AG04450 (cell line): ENCODE results near the gene DPPA3. TPM values are rescaled to one million over a fixed set of nuclear protein-coding genes. Genes with fewer than 3 reads are reported as not detected.
"Not testable (repeated sequence)": the region's sequence is repeated elsewhere in the genome, so short reads cannot be mapped to it uniquely, and the experiment has no call there.

Experiments used
- CTCF ChIA-PET: fragments of 300-600, 350-600 bp; formaldehyde crosslinking; extraction: SDS; loops from one replicate; lab custom pipeline; 2022; ENCODE audit warnings: antibody characterized with exemption, inconsistent platforms; lab: Charles Lee
- POLR2A ChIA-PET: fragments of 350-600 bp; formaldehyde crosslinking; extraction: SDS; loops from one replicate; lab custom pipeline; 2021; ENCODE audit warnings: antibody characterized with exemption, inconsistent platforms; lab: Yijun Ruan, JAX
- DNase-seq: peaks from one replicate; pipeline ENCODE4 v3.0.0-alpha.2; 2011; ENCODE audit warnings: low read depth, low spot score
- H3K27ac ChIP-seq: one replicate; pipeline ENCODE4 v1.5.1; 2012; ENCODE audit warnings: low read depth, low read length, control low read depth
- H3K27me3 ChIP-seq: one replicate; pipeline ENCODE4 v1.6.0; 2012; ENCODE audit warnings: low read length; ENCODE audit not compliant: control insufficient read depth, insufficient read depth
- H3K4me3 ChIP-seq: 2 replicates; pipeline ENCODE4 v1.5.1; 2011; ENCODE audit warnings: mild to moderate bottlenecking, low read depth, low read length, control low read depth
- H3K9me3 ChIP-seq: 2 replicates; pipeline ENCODE4 v1.5.1; 2012; ENCODE audit warnings: low read length; ENCODE audit not compliant: control insufficient read depth, insufficient read depth
- CTCF ChIP-seq: IDR thresholded peaks from 2 replicates; pipeline ENCODE4 v1.5.1; 2011; ENCODE audit warnings: low read depth, low read length, control low read depth, inconsistent platforms
- polyA plus RNA-seq: library from polyadenylated mRNA; depleted of rRNA; stranded (reverse); fragments of >200 nt; gene quantifications from 2 replicates; pipeline ENCODE4 v1.2.3, GENCODE V29; 2011

The DPPA3 gene
- polyA plus RNA-seq, 1 experiment, result not detected

DNA sequence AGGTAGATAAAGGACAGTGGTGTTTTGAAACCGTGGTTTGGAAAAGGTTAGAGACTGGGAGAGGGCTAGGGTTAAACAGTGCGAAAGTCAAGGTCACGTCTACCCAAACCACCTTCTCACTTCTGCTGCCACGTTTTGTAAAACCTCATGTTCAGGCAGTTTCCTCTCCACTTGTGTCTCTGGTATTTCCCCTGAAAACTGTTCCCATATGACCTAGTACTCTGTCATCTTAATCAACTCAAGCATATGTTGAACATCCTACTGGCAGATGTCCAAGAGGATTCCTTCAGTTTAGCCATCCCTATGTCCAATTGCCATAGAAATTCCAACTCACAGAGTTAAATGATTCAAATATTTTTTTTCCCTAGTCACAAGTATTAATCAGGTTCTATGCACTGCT is 18.5 kb downstream of the DPPA3 start:
- Histone ChIP-seq H3K4me3 (no peak overlapping the region), H3K9me3 (peaks cover 9% of the 10 kb centered on the region), H3K27ac (no peak overlapping the region), H3K27me3 (no peaks in the 10 kb centered on the region)
- TF ChIP-seq CTCF, result no peak
- CTCF ChIA-PET, result no interaction called here
- no peak for DNase-seq
- POLR2A ChIA-PET, result no interaction called here

- H3K27me3 ChIP-seq, H3K27ac ChIP-seq, DNase-seq, H3K9me3 ChIP-seq, H3K4me3 ChIP-seq, CTCF ChIA-PET, POLR2A ChIA-PET: not testable (repeated sequence)
Measured at GRCh38 chr12:7730984-7731383, 19.8 kb downstream of the DPPA3 start.

- TF ChIP-seq CTCF, result no peak
- no peak for DNase-seq
- CTCF ChIA-PET, result no interaction called here
- no peak overlapping the region for H3K27ac ChIP-seq
- no peak overlapping the region for H3K4me3 ChIP-seq
- no peaks in the 10 kb centered on the region for H3K27me3 ChIP-seq
- peaks cover 4% of the 10 kb centered on the region for H3K9me3 ChIP-seq
- POLR2A ChIA-PET, result no interaction called here
Measured at GRCh38 chr12:7731486-7731885, 20.3 kb downstream of the DPPA3 start.

DNA sequence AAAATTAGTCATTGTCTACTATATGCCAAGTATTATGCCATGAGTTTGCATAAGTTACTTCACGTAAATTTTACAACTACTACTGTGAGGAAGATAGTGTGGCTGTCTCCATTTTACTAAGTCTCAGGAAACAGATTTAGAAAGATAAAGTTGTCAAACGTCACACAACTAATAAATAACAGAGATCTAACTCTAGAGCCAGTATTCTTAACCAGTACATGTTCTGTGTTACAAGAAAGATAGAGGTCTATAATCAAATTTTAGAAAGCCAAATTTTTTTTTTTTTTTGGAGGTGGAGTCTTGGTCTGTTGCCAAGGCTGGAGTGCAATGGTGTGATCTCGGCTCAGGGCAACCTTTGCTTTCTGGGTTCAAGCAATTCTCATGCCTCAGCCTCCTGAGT is 21.8 kb downstream of the DPPA3 start:
- TF ChIP-seq CTCF, result no peak
- no peak overlapping the region for H3K27ac ChIP-seq
- H3K4me3 ChIP-seq, result no peak overlapping the region
- DNase-seq, result no peak
- CTCF ChIA-PET, result no interaction called here
- peaks cover 7% of the 10 kb centered on the region for H3K9me3 ChIP-seq
- H3K27me3 ChIP-seq, result no peaks in the 10 kb centered on the region
- POLR2A ChIA-PET, result interaction anchor here (0.7 kb wide), 1 partner anchor 190 kb away, joined by 5 read pairs; no protein-coding TSS in a partner anchor

GRCh38 chr12:7747246-7747645 is 36.0 kb downstream of the DPPA3 start, which contains the start of gene CLEC4C:
Gene CLEC4C (minus strand): TSS chr12:7747375. CDS start chr12:7747348, 27 bp downstream.
- Histone ChIP-seq H3K9me3 (peaks cover 20% of the 10 kb centered on the region), H3K27ac (no peak within 1 kb of the TSS), H3K27me3 (no peaks in the 10 kb centered on the region), H3K4me3 (no peak within 1 kb of the TSS)
- no peak for TF ChIP-seq CTCF
- ChIA-PET CTCF (no interaction called here), POLR2A (no interaction called here)
- DNase-seq, result no peak

DNA sequence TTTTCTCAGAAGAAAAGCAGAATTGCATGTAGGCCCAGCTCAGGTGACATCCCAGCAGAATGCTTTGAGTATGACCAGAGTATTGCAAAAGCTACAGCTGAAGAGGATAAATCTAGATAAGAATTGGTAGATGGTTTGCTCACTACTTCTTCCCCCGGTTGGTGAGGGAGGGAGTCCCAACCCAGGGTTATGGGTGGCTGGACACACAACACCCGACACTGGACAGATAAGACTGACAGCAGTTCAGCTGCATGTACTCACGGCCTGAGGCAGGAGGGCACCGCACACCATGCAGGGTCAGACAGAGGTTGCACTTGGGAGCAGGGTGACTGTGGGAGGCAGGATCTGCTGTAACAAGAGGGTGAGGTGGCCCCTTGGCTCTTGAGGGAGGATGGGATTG is 37.6 kb downstream of the DPPA3 start:
- TF ChIP-seq CTCF, result no peak
- ChIA-PET POLR2A (no interaction called here), CTCF (no interaction called here)
- no peak overlapping the region for H3K27ac ChIP-seq
- H3K9me3 ChIP-seq, result peaks cover 23% of the 10 kb centered on the region
- no peaks in the 10 kb centered on the region for H3K27me3 ChIP-seq
- no peak for DNase-seq
- no peak overlapping the region for H3K4me3 ChIP-seq
